IMR-90 (cell line): ENCODE data around the gene MFAP3L. TPM values are rescaled to one million over a fixed set of nuclear protein-coding genes. Genes with fewer than 3 reads are reported as not detected.

Source experiments
- ATAC-seq: fragments of 200-7000 bp; cut with Tn5 transposase; 2 replicates; pipeline ENCODE4 v1.9.1; 2020; ENCODE audit warnings: low read depth, mild to moderate bottlenecking, moderate library complexity
- BruUV-seq: library from RNA; stranded (reverse); fragments of 400-500 nt; replicated peaks from 2 replicates; lab custom pipeline; 2021; lab: Mats Ljungman, UMichigan
- CTCF ChIA-PET: fragments of 300-600 bp; formaldehyde crosslinking; extraction: SDS; loops from one replicate; lab custom pipeline; 2021; ENCODE audit warnings: antibody characterized with exemption; lab: Yijun Ruan, JAX
- POLR2A ChIA-PET: fragments of 300-600 bp; sonication (Branson Sonifier 250); formaldehyde crosslinking; loops from one replicate; lab custom pipeline; 2022; ENCODE audit warnings: antibody characterized with exemption; ENCODE audit not compliant: unreplicated experiment; lab: Charles Lee
- DNase-seq: peaks from one replicate; pipeline ENCODE4 v3.0.0; 2013
- H2AFZ ChIP-seq: replicated peaks from 2 replicates; pipeline ENCODE3; 2013; ENCODE audit warnings: low read length, mild to moderate bottlenecking; ENCODE audit not compliant: poor library complexity
- H2AK5ac ChIP-seq: 2 replicates; pipeline ENCODE4 v1.6.1; 2013; ENCODE audit warnings: low read depth, low read length, inconsistent platforms
- H2AK9ac ChIP-seq: replicated peaks from 2 replicates; pipeline ENCODE3; 2013; ENCODE audit warnings: mild to moderate bottlenecking, low read depth, low read length, moderate library complexity; ENCODE audit not compliant: poor library complexity
- H2BK120ac ChIP-seq: 2 replicates; pipeline ENCODE4 v1.6.1; 2013; ENCODE audit warnings: low read depth, low read length, inconsistent platforms
- H2BK15ac ChIP-seq: 3 replicates; pipeline ENCODE4 v1.6.1; 2013; ENCODE audit warnings: low read depth, low read length, inconsistent platforms
- H2BK20ac ChIP-seq: 2 replicates; pipeline ENCODE4 v1.6.1; 2013; ENCODE audit warnings: low read depth, mild to moderate bottlenecking, inconsistent platforms, low read length, moderate library complexity
- H2BK5ac ChIP-seq: 2 replicates; pipeline ENCODE4 v1.6.1; 2013; ENCODE audit warnings: mild to moderate bottlenecking, low read depth, low read length, inconsistent platforms; ENCODE audit not compliant: poor library complexity, severe bottlenecking
- H3K14ac ChIP-seq: replicated peaks from 2 replicates; pipeline ENCODE4 v1.6.1; 2013; ENCODE audit warnings: low read depth, low read length, inconsistent platforms
- H3K18ac ChIP-seq: 2 replicates; pipeline ENCODE4 v1.6.1; 2013; ENCODE audit warnings: low read depth, low read length, control low read depth
- H3K23ac ChIP-seq: 2 replicates; pipeline ENCODE4 v1.6.1; 2013; ENCODE audit warnings: low read depth, low read length, inconsistent platforms
- H3K27ac ChIP-seq: 2 replicates; pipeline ENCODE4 v1.5.1; 2013; ENCODE audit warnings: mild to moderate bottlenecking, control low read depth, low read length; ENCODE audit not compliant: insufficient read depth
- H3K27me3 ChIP-seq: 2 replicates; pipeline ENCODE4 v1.6.1; 2013; ENCODE audit warnings: low read length; ENCODE audit not compliant: control insufficient read depth, insufficient read depth
- H3K36me3 ChIP-seq: 2 replicates; pipeline ENCODE4 v1.6.1; 2013; ENCODE audit warnings: low read length, mixed read lengths; ENCODE audit not compliant: control insufficient read depth, insufficient read depth
- H3K4ac ChIP-seq: 2 replicates; pipeline ENCODE4 v1.6.1; 2013; ENCODE audit warnings: low read depth, low read length, inconsistent platforms
- H3K4me1 ChIP-seq: 2 replicates; pipeline ENCODE4 v1.6.1; 2013; ENCODE audit warnings: low read length, mixed read lengths; ENCODE audit not compliant: control insufficient read depth, insufficient read depth
- H3K4me2 ChIP-seq: 2 replicates; pipeline ENCODE4 v1.6.1; 2013; ENCODE audit warnings: low read depth, mild to moderate bottlenecking, control low read depth, low read length, moderate library complexity
- H3K4me3 ChIP-seq: 2 replicates; pipeline ENCODE4 v1.5.1; 2013; ENCODE audit warnings: low read depth, mild to moderate bottlenecking, control low read depth, low read length, moderate library complexity; ENCODE audit not compliant: insufficient read depth
- H3K56ac ChIP-seq: 2 replicates; pipeline ENCODE4 v1.6.1; 2013; ENCODE audit warnings: low read length, inconsistent platforms; ENCODE audit not compliant: insufficient read depth; ENCODE audit errors: extremely low read depth
- H3K79me1 ChIP-seq, 2 experiments: 2 replicates each; pipeline ENCODE4 v1.6.1; 2013; ENCODE audit warnings: low read length in 2 of 2, inconsistent platforms in 1 of 2, low read depth in 1 of 2
- H3K9ac ChIP-seq: 2 replicates; pipeline ENCODE4 v1.6.1; 2013; ENCODE audit warnings: low read depth, low read length, control low read depth
- H3K9me1 ChIP-seq: 2 replicates; pipeline ENCODE4 v1.6.1; 2013; ENCODE audit warnings: low read length, inconsistent platforms; ENCODE audit not compliant: insufficient read depth
- H3K9me3 ChIP-seq: 2 replicates; pipeline ENCODE4 v1.6.1; 2013; ENCODE audit warnings: low read length; ENCODE audit not compliant: control insufficient read depth, insufficient read depth
- H4K20me1 ChIP-seq: 2 replicates; pipeline ENCODE4 v1.6.1; 2013; ENCODE audit warnings: low read length, inconsistent platforms; ENCODE audit not compliant: insufficient read depth
- H4K5ac ChIP-seq: 2 replicates; pipeline ENCODE4 v1.6.1; 2013; ENCODE audit warnings: mild to moderate bottlenecking, low read depth, low read length, control low read depth
- H4K8ac ChIP-seq, 2 experiments: 2 replicates each; pipeline ENCODE4 v1.6.1; 2013; ENCODE audit warnings: low read depth in 2 of 2, low read length in 2 of 2, control low read depth in 1 of 2, inconsistent platforms in 1 of 2
- H4K91ac ChIP-seq: 2 replicates; pipeline ENCODE4 v1.6.1; 2013; ENCODE audit warnings: low read depth, low read length, inconsistent platforms; ENCODE audit not compliant: insufficient read depth
- BHLHE40 ChIP-seq: fragments of 150-350 bp; IDR thresholded peaks from 2 replicates; pipeline ENCODE4 v1.6.1; 2016; ENCODE audit warnings: mild to moderate bottlenecking, low read depth, low read length
- CEBPB ChIP-seq: IDR thresholded peaks from 2 replicates; pipeline ENCODE4 v1.6.1; 2012; ENCODE audit warnings: low read depth, low read length, improper control_type of control experiment
- CHD1 ChIP-seq: IDR thresholded peaks from 2 replicates; pipeline ENCODE4 v1.6.1; 2012; ENCODE audit warnings: low read depth, low read length, improper control_type of control experiment
- FOS ChIP-seq: fragments of 150-350 bp; IDR thresholded peaks from 2 replicates; pipeline ENCODE4 v1.6.1; 2016; ENCODE audit warnings: low read depth, low read length
- MAFK ChIP-seq: IDR thresholded peaks from 2 replicates; pipeline ENCODE4 v1.6.1; 2012; ENCODE audit warnings: low read depth, low read length, improper control_type of control experiment
- MAZ ChIP-seq: IDR thresholded peaks from 2 replicates; pipeline ENCODE4 v1.6.1; 2012; ENCODE audit warnings: low read depth, mild to moderate bottlenecking, low read length, improper control_type of control experiment, moderate library complexity, borderline replicate concordance
- MXI1 ChIP-seq: IDR thresholded peaks from 2 replicates; pipeline ENCODE4 v1.6.1; 2012; ENCODE audit warnings: low read depth, mild to moderate bottlenecking, low read length, moderate library complexity, borderline replicate concordance
- NFE2L2 ChIP-seq: fragments of 150-350 bp; IDR thresholded peaks from 2 replicates; pipeline ENCODE4 v1.6.1; 2016; ENCODE audit warnings: low read depth, mild to moderate bottlenecking, low read length
- POLR2A ChIP-seq: IDR thresholded peaks from 2 replicates; pipeline ENCODE4 v1.6.1; 2012; ENCODE audit warnings: mild to moderate bottlenecking, low read depth, low read length
- RAD21 ChIP-seq: IDR thresholded peaks from 2 replicates; pipeline ENCODE4 v1.6.1; 2012; ENCODE audit warnings: low read length, improper control_type of control experiment
- RCOR1 ChIP-seq: IDR thresholded peaks from 2 replicates; pipeline ENCODE4 v1.6.1; 2012; ENCODE audit warnings: mild to moderate bottlenecking, low read length, improper control_type of control experiment; ENCODE audit not compliant: insufficient replicate concordance
- RFX5 ChIP-seq: IDR thresholded peaks from 2 replicates; pipeline ENCODE4 v1.8.0; 2012; ENCODE audit warnings: low read depth, mild to moderate bottlenecking, low read length, moderate library complexity
- SMC3 ChIP-seq: fragments of 150-350 bp; IDR thresholded peaks from 2 replicates; pipeline ENCODE4 v1.6.1; 2016; ENCODE audit warnings: low read depth, mild to moderate bottlenecking, antibody characterized with exemption, low read length, moderate library complexity
- USF2 ChIP-seq: fragments of 150-350 bp; IDR thresholded peaks from 2 replicates; pipeline ENCODE4 v1.6.1; 2017; ENCODE audit warnings: mild to moderate bottlenecking, antibody characterized with exemption, low read length, low read depth
- WGBS, 2 experiments: methylation state at CpG; one replicate each; pipeline versions ENCODE4 v1.1.5 to v1.1.7; 2013; ENCODE audit warnings: missing lambda C conversion rate in 2 of 2; ENCODE audit not compliant: insufficient read length in 1 of 2; ENCODE audit errors: extremely low coverage in 2 of 2; 5-methylcytosine and 5-hydroxymethylcytosine counted together
- dilution Hi-C: fragments of 300-500 bp; cut with HindIII; formaldehyde crosslinking; loops from one replicate; pipeline ENCODE4 v1.14.3; 2018; ENCODE audit warnings: low sequenced_read_pairs; ENCODE audit not compliant: unreplicated experiment
- in situ Hi-C: fragments of 300-500 bp; cut with MboI; formaldehyde crosslinking; loops from 3 replicates; pipeline ENCODE4 v1.14.3; 2019; ENCODE audit warnings: low sequenced_read_pairs, inconsistent platforms, mixed read lengths
- intact Hi-C: fragments of 100-400 bp; cut with micrococcal nuclease; formaldehyde crosslinking; loops from 2 replicates; pipeline ENCODE4 v1.10.0; 2022
- polyA plus RNA-seq, 3 experiments: library from polyadenylated mRNA; depleted of rRNA; stranded (reverse); fragments of >200 nt; gene quantifications; 2 replicates each; pipeline ENCODE4 v1.2.3, GENCODE V29; 2012; ENCODE audit warnings: low replicate concordance in 1 of 3
- total RNA-seq: library from RNA; depleted of rRNA; stranded (reverse); fragments of >200 nt; gene quantifications from 2 replicates; pipeline ENCODE4 v1.2.3, GENCODE V29; 2012
- TF ChIP-seq, protein P1 (sequence below): fragments of 150-350 bp; IDR thresholded peaks from 2 replicates; pipeline ENCODE4 v1.6.1; 2016; ENCODE audit warnings: low read depth, mild to moderate bottlenecking, low read length, moderate library complexity, borderline replicate concordance
- TF ChIP-seq, protein P2 (sequence below): conservative IDR thresholded peaks from 2 replicates; pipeline ENCODE4 v1.5.1; 2012; ENCODE audit warnings: mild to moderate bottlenecking, low read depth, low read length, improper control_type of control experiment

Gene MFAP3L
- total and polyA plus RNA-seq, 2 of the 4 experiments (the other 2 are of a cell fraction) = 0.22 to 0.36 TPM

GRCh38 chr4:170057866-170058265 lies 31.7 kb upstream of the MFAP3L start:
- no peaks in the 10 kb centered on the region for H3K27me3 ChIP-seq
- no peak overlapping the region for H2AK9ac ChIP-seq
- TF ChIP-seq, protein P1, sequence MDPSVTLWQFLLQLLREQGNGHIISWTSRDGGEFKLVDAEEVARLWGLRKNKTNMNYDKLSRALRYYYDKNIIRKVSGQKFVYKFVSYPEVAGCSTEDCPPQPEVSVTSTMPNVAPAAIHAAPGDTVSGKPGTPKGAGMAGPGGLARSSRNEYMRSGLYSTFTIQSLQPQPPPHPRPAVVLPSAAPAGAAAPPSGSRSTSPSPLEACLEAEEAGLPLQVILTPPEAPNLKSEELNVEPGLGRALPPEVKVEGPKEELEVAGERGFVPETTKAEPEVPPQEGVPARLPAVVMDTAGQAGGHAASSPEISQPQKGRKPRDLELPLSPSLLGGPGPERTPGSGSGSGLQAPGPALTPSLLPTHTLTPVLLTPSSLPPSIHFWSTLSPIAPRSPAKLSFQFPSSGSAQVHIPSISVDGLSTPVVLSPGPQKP = no peak
- TF ChIP-seq CHD1 (no peak), POLR2A (no peak), NFE2L2 (no peak), MXI1 (no peak), MAZ (no peak), RCOR1 (no peak), RFX5 (no peak), FOS (no peak), BHLHE40 (no peak), SMC3 (no peak), RAD21 (no peak), CEBPB (no peak), USF2 (no peak), MAFK (no peak)
- TF ChIP-seq, protein P2, sequence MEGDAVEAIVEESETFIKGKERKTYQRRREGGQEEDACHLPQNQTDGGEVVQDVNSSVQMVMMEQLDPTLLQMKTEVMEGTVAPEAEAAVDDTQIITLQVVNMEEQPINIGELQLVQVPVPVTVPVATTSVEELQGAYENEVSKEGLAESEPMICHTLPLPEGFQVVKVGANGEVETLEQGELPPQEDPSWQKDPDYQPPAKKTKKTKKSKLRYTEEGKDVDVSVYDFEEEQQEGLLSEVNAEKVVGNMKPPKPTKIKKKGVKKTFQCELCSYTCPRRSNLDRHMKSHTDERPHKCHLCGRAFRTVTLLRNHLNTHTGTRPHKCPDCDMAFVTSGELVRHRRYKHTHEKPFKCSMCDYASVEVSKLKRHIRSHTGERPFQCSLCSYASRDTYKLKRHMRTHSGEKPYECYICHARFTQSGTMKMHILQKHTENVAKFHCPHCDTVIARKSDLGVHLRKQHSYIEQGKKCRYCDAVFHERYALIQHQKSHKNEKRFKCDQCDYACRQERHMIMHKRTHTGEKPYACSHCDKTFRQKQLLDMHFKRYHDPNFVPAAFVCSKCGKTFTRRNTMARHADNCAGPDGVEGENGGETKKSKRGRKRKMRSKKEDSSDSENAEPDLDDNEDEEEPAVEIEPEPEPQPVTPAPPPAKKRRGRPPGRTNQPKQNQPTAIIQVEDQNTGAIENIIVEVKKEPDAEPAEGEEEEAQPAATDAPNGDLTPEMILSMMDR = no peak
- no peak overlapping the region for H3K4me3 ChIP-seq
- no peak overlapping the region for H2BK20ac ChIP-seq
- H3K4me1 ChIP-seq = no peaks in the 10 kb centered on the region
- ChIA-PET CTCF (interaction anchor here (1.0 kb wide), 1 partner anchor 10 kb away, joined by 3 read pairs; no protein-coding TSS in a partner anchor), POLR2A (no interaction called here)
- H4K20me1 ChIP-seq = no peaks in the 10 kb centered on the region
- peaks cover 5% of the 10 kb centered on the region; the same call in 1 of the 2 replicates for H3K36me3 ChIP-seq
- intact Hi-C loops (loop anchor here (10.0 kb wide), 1 partner anchor 553 kb away; no protein-coding TSS in a partner anchor), dilution Hi-C loops (no loop called here), in situ Hi-C loops (loop anchor here (25.0 kb wide), 1 partner anchor 446 kb away; the partner anchor contains the start of genes CLCN3 and NEK1)
- no peak overlapping the region for H2BK5ac ChIP-seq
- H2AFZ ChIP-seq = no peak overlapping the region
- H2BK15ac ChIP-seq = no peak overlapping the region
- ATAC-seq = no peak
- H3K9me1 ChIP-seq = no peaks in the 10 kb centered on the region
- no peaks in the 10 kb centered on the region for H3K79me1 ChIP-seq
- no peak overlapping the region for H3K27ac ChIP-seq
- H3K4me2 ChIP-seq = no peak overlapping the region
- H3K56ac ChIP-seq = no peak overlapping the region
- no peak overlapping the region for H3K4ac ChIP-seq
- no peak overlapping the region for H4K5ac ChIP-seq
- H3K18ac ChIP-seq = no peak overlapping the region
- no peak overlapping the region for H3K9ac ChIP-seq
- no peak overlapping the region for H3K23ac ChIP-seq
- no peak overlapping the region for H2AK5ac ChIP-seq
- no CpG with 5 or more reads among the region's 4 CpGs for WGBS, 2 experiments
- H3K14ac ChIP-seq = no peak overlapping the region
- no TSS peak for BruUV-seq
- no peak overlapping the region for H2BK120ac ChIP-seq
- H4K91ac ChIP-seq = no peak overlapping the region
- no peak for DNase-seq
- no peak overlapping the region for H4K8ac ChIP-seq
- H3K9me3 ChIP-seq = no peaks in the 10 kb centered on the region
